ENCODE measurements around the gene IL21.

IL21 gene

GRCh38 chr4:122562449-122562848 is 58.4 kb downstream of the IL21 start:
- Histone ChIP-seq H3K27me3 (no peaks in the 10 kb centered on the region), H4K20me1 (no peaks in the 10 kb centered on the region), H3K9me3 (replicated peaks in 1 of 11) (peaks cover 6 to 24% (median 18%) of the 10 kb centered on the region in 11 experiments; a peak in 21 of 22 replicates), H3K9ac (no peak overlapping the region), H3K4me3 (no peak overlapping the region), H3K4me2 (no peak overlapping the region), H3K36me3 (no peaks in the 10 kb centered on the region), H3K4me1 (no peaks in the 10 kb centered on the region), H3K27ac (no peak overlapping the region)
- TF ChIP-seq Cebpa-rat (IDR thresholded peaks at IDR 0.05), result no peak
